ENCODE data around the gene IL11RA.

DNA sequence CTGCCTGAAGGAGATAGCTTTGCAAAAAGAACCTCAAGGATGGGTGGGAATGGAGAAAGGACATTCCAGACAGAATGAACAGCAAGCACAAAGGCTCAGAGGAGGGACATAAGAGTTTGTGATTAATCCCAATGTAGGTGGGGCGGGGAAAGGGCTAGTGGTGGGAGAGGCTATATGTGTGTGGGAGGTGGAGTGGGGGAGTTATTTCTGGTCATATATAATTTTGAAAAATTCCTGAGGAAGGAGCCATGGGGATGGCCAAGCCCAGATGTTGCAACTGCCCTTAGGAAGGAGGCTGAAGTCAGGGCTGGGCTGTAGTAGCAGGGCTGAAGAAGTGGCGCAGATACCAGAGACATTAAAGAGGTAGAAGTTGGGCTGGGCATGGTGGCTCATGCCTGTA lies 23.9 kb downstream of the IL11RA start:
- TF ChIP-seq CTCF (IDR thresholded peaks at IDR 0.05), result no peak
- no peak for TF ChIP-seq POLR2A (IDR thresholded peaks at IDR 0.05)
